Mucosa of gallbladder (tissue), 1 donor: ENCODE data around the gene PIP5K1C. TPM values are rescaled to one million over a fixed set of nuclear protein-coding genes. Genes with fewer than 3 reads are reported as not detected.
A peak's percentile ranks its signal among the peaks of the same experiment; 100 is the strongest.
"Not testable (repeated sequence)": the region's sequence is repeated elsewhere in the genome, so short reads cannot be mapped to it uniquely, and the experiment has no call there.

ENCODE experiments used
- DNase-seq: peaks from one replicate; pipeline ENCODE4 v3.0.0-alpha.2; 2020; ENCODE audit warnings: low spot score
- total RNA-seq: library from RNA; stranded (reverse); gene quantifications from one replicate; pipeline ENCODE4 v1.2.1, GENCODE V29; 2021
- donor health status: DM: no; HTN: no; CAD: no.

The PIP5K1C gene
- total RNA-seq, 1 donor from 2014 or later: 72.9 TPM

- DNase-seq: no peak
Measured at GRCh38 chr19:3674784-3675543, 25.3 kb downstream of the PIP5K1C start.

GRCh38 chr19:3673506-3674439, 26.5 kb downstream of the PIP5K1C start:
- DNase-seq: no peak

- no peak for DNase-seq
Measured at GRCh38 chr19:3672993-3673392, 27.3 kb downstream of the PIP5K1C start.

- no peak for DNase-seq
Measured at GRCh38 chr19:3672575-3672948, 27.7 kb downstream of the PIP5K1C start.

GRCh38 chr19:3671680-3672574, 28.3 kb downstream of the PIP5K1C start:
- DNase-seq: no peak

- peak; percentile 59 for DNase-seq
Measured at GRCh38 chr19:3670796-3671679, 29.2 kb downstream of the PIP5K1C start.

GRCh38 chr19:3669947-3670795, 30.1 kb downstream of the PIP5K1C start:
- peak; percentile 79 for DNase-seq

- no peak for DNase-seq
Measured at GRCh38 chr19:3669082-3669946, 31.0 kb downstream of the PIP5K1C start.

GRCh38 chr19:3668331-3669081, 31.8 kb downstream of the PIP5K1C start:
- DNase-seq: no peak

GRCh38 chr19:3667766-3668165, 32.5 kb downstream of the PIP5K1C start:
- no peak for DNase-seq

GRCh38 chr19:3667037-3667638, 33.1 kb downstream of the PIP5K1C start:
- no peak for DNase-seq

- DNase-seq: not testable (repeated sequence)
Measured at GRCh38 chr19:3666545-3666856, 33.8 kb downstream of the PIP5K1C start.

- peak; percentile 67 for DNase-seq
Measured at GRCh38 chr19:3665681-3666544, 34.4 kb downstream of the PIP5K1C start.

GRCh38 chr19:3664879-3665642, 35.2 kb downstream of the PIP5K1C start:
- no peak for DNase-seq

- DNase-seq: no peak
Measured at GRCh38 chr19:3663838-3664237, 36.4 kb downstream of the PIP5K1C start.
